LNCaP clone FGC (cell line): ENCODE data around the gene LMLN.

ENCODE experiments used
- DNase-seq: peaks from one replicate; pipeline ENCODE4 v3.0.0-alpha.2; 2011; ENCODE audit warnings: low read depth
- H3K4me3 ChIP-seq: 2 replicates; pipeline ENCODE4 v1.5.1; 2011; ENCODE audit warnings: mild to moderate bottlenecking, low read depth, low read length, control low read depth
- CTCF ChIP-seq: IDR thresholded peaks from 2 replicates; pipeline ENCODE4 v1.5.1; 2012; ENCODE audit warnings: mild to moderate bottlenecking; ENCODE audit not compliant: control insufficient read depth, insufficient read depth; ENCODE audit errors: extremely low read depth

The LMLN gene

GRCh38 chr3:197940745-197941384 is 19.2 kb upstream of the LMLN start:
- DNase-seq = no peak
- no peak overlapping the region for H3K4me3 ChIP-seq
- no peak for TF ChIP-seq CTCF

GRCh38 chr3:197942956-197943556 is 17.0 kb upstream of the LMLN start:
- peak; percentile 53 for TF ChIP-seq CTCF
- no peak for DNase-seq
- H3K4me3 ChIP-seq = no peak overlapping the region

GRCh38 chr3:197949191-197949777 is 10.7 kb upstream of the LMLN start:
- TF ChIP-seq CTCF = no peak
- peak overlapping the region; percentile 97 for H3K4me3 ChIP-seq
- no peak for DNase-seq

GRCh38 chr3:197949778-197950676 is 10.0 kb upstream of the LMLN start, which contains the start of gene RPL35A:
Gene RPL35A (plus strand): TSS chr3:197950190. CDS start chr3:197950968, 778 bp downstream.
- peak; percentile 93 for DNase-seq
- TF ChIP-seq CTCF = no peak
- peak within 1 kb of the TSS; percentile 97 for H3K4me3 ChIP-seq

- TF ChIP-seq CTCF = no peak
- no peak for DNase-seq
- H3K4me3 ChIP-seq = peak overlapping the region; percentile 97
These were observed 9.3 kb upstream of the LMLN start for GRCh38 chr3:197950677-197951061.

GRCh38 chr3:197951392-197951990 is 8.5 kb upstream of the LMLN start:
- TF ChIP-seq CTCF = no peak
- H3K4me3 ChIP-seq = peak overlapping the region; percentile 97
- no peak for DNase-seq
